WERI-Rb-1 (cell line): Measurements from ENCODE around the gene FURIN.
"Not testable (repeated sequence)": the region's sequence is repeated elsewhere in the genome, so short reads cannot be mapped to it uniquely, and the experiment has no call there.

ENCODE experiments used
- DNase-seq: peaks from one replicate; pipeline ENCODE4 v3.0.0-alpha.2; 2020
- H3K27ac ChIP-seq: fragments of 250-450 bp; sonication (Bioruptor Pico); 2 replicates; pipeline ENCODE4 v1.5.1; 2020; ENCODE audit warnings: mild to moderate bottlenecking, moderate library complexity
- H3K27me3 ChIP-seq: fragments of 250-450 bp; sonication (Bioruptor Pico); 2 replicates; pipeline ENCODE4 v1.5.1; 2021; ENCODE audit warnings: mild to moderate bottlenecking, low read depth, moderate library complexity; ENCODE audit not compliant: insufficient read depth, severe bottlenecking
- H3K36me3 ChIP-seq: fragments of 250-450 bp; sonication (Bioruptor Pico); 2 replicates; pipeline ENCODE4 v1.5.1; 2020; ENCODE audit warnings: mild to moderate bottlenecking, moderate library complexity
- H3K4me3 ChIP-seq: 2 replicates; pipeline ENCODE4 v1.5.1; 2011; ENCODE audit warnings: low read depth, mild to moderate bottlenecking, control low read depth, low read length
- H3K9me3 ChIP-seq: fragments of 250-450 bp; sonication (Bioruptor Pico); 2 replicates; pipeline ENCODE4 v1.5.1; 2021; ENCODE audit warnings: mild to moderate bottlenecking, moderate library complexity; ENCODE audit not compliant: severe bottlenecking
- TF ChIP-seq, protein P1 (sequence below): IDR thresholded peaks from 2 replicates; pipeline ENCODE4 v1.5.1; 2011; ENCODE audit warnings: low read depth, mild to moderate bottlenecking, control low read depth, inconsistent platforms, low read length

FURIN gene

DNA sequence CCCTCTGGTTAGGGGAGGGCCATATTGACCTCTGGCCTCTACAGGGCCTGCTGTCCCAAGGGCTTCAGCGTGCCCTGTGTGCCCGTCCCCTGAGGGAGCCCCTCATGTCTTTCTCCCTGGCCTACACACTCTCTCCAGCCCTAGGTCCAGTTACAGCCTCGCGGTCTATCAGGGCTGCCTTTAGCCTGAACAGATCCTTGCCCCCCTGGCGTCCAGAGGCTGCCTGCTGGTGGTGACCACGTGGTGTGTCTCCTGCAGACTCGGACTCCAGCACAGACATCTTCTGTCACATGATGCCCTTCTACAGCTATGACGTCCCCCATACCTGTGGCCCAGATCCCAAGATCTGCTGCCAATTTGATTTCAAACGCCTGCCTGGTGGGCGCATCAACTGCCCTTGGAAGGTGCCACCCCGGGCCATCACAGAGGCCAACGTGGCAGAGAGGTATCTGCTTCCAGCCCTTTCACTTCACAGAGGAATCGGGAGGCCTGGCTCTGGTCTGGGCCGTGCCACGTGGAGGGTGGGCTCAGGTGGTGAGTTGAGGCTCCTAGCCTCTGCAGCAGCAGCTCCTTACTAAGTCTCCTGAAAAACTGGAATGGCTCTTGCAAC lies 38.8 kb downstream of the FURIN start:
- no peak overlapping the region for H3K27ac ChIP-seq
- no peaks in the 10 kb centered on the region for H3K36me3 ChIP-seq
- H3K9me3 ChIP-seq: no peaks in the 10 kb centered on the region
- peaks cover 44% of the 10 kb centered on the region for H3K27me3 ChIP-seq
- TF ChIP-seq, protein P1, sequence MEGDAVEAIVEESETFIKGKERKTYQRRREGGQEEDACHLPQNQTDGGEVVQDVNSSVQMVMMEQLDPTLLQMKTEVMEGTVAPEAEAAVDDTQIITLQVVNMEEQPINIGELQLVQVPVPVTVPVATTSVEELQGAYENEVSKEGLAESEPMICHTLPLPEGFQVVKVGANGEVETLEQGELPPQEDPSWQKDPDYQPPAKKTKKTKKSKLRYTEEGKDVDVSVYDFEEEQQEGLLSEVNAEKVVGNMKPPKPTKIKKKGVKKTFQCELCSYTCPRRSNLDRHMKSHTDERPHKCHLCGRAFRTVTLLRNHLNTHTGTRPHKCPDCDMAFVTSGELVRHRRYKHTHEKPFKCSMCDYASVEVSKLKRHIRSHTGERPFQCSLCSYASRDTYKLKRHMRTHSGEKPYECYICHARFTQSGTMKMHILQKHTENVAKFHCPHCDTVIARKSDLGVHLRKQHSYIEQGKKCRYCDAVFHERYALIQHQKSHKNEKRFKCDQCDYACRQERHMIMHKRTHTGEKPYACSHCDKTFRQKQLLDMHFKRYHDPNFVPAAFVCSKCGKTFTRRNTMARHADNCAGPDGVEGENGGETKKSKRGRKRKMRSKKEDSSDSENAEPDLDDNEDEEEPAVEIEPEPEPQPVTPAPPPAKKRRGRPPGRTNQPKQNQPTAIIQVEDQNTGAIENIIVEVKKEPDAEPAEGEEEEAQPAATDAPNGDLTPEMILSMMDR: no peak
- no peak for DNase-seq
- no peak overlapping the region for H3K4me3 ChIP-seq

DNA sequence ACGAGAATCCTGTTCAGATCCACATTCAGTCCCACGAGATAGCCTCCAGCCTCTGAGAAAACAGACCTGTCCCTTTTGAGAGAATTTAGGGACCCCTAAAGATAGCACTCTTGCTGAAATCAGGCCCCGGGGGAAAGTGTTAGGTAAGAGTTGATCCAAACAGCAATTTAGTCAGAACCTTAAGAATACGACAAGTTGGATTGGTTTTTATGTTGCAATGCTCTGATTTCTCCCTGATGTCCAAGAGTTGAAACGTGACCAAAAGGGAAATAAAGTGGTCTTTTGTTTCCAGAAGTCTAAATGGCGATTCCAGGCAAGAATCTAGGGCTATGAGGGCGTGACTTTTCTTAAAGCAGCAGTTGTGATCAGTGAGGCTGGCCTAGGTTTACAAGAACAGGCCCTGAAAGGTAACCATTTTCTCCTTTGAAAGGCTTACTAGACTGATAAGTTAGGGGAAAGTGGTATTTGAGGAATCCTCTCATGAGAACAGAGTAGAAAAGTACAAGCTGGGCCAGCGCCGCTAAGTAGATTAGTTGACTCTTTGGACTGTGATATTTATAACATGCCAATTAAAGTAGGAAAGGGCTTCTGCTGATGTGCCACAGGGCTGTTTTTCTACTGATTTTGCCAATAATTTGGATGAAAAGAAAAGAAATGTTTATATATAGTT lies 39.6 kb downstream of the FURIN start:
- H3K4me3 ChIP-seq: no peak overlapping the region
- no peaks in the 10 kb centered on the region for H3K9me3 ChIP-seq
- H3K27me3 ChIP-seq: peaks cover 41% of the 10 kb centered on the region
- H3K36me3 ChIP-seq: no peaks in the 10 kb centered on the region
- TF ChIP-seq, protein P1: no peak
- H3K27ac ChIP-seq: no peak overlapping the region
- DNase-seq: no peak

DNA sequence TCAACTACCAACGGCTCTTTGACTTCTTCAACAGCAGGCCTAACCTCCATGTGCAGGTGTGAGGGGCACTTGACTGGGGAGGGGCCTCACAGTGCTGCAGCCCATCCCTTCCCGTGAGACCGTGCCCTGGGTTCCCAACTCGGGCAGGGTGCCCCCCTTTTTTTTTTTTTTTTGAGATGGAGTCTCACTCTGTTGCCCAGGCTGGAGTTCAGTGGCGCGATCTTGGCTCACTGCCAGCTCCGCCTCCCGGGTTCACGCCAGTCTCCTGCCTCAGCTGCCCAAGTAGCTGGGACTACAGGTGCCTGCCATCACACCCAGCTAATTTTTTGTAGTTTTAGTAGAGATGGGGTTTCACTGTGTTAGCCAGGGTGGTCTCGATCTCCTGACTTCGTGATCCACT lies 41.1 kb downstream of the FURIN start:
- DNase-seq, H3K36me3 ChIP-seq, H3K9me3 ChIP-seq, H3K4me3 ChIP-seq, H3K27ac ChIP-seq: not testable (repeated sequence)
- peaks cover 29% of the 10 kb centered on the region for H3K27me3 ChIP-seq

DNA sequence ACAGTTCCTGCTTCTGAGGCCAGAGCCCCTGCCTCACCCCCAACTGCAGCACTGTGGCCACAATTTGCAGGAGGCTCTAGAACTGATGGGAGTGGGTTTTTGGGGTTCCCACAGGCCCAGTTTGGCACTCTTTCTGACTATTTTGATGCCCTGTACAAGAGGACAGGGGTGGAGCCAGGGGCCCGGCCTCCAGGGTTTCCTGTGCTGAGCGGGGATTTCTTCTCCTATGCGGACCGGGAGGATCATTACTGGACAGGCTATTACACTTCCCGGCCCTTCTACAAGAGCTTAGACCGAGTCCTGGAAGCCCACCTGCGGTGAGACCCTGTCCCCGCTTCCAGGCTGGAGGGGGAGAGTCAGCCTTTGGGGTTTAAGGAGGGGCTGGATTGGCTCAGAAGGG lies 41.6 kb downstream of the FURIN start:
- TF ChIP-seq, protein P1: no peak
- no peak overlapping the region for H3K27ac ChIP-seq
- H3K27me3 ChIP-seq: peaks cover 25% of the 10 kb centered on the region
- no peaks in the 10 kb centered on the region for H3K36me3 ChIP-seq
- no peaks in the 10 kb centered on the region for H3K9me3 ChIP-seq
- no peak for DNase-seq
- no peak overlapping the region for H3K4me3 ChIP-seq

DNA sequence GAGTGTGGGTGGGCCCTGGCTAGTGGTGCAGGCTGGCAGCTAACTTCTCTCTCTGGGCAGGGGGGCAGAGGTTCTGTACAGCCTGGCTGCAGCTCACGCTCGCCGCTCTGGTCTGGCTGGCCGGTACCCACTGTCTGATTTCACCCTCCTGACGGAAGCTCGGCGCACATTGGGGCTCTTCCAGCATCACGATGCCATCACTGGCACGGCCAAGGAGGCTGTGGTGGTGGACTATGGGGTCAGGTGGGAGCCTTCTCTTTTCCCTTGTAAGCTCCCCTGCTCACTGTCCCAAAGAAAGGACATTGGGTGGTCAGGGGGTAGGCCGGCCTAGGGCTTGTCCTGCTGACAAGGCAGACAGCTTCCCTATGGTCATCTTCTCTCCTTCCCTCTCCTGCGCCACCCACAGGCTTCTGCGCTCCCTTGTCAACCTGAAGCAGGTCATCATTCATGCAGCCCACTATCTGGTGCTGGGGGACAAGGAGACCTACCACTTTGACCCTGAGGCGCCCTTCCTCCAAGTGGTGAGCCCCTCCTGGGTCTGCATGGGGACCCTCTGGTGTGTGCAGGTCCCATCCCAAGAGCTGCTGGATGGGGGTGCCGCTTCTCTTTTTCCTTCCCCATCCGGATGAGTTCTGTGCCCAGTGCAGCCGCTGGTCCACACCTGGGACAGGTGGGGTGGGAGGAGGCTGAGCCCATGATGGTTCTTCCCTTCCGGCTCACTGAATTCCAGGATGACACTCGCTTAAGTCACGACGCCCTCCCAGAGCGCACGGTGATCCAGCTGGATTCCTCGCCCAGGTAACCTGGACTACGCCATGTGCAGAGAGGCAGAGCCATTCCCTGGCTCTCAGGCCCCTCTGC lies 42.3 kb downstream of the FURIN start:
- no peak overlapping the region for H3K27ac ChIP-seq
- TF ChIP-seq, protein P1: no peak
- DNase-seq: no peak
- H3K4me3 ChIP-seq: no peak overlapping the region
- H3K9me3 ChIP-seq: no peaks in the 10 kb centered on the region
- no peaks in the 10 kb centered on the region for H3K36me3 ChIP-seq
- peaks cover 21% of the 10 kb centered on the region for H3K27me3 ChIP-seq

DNA sequence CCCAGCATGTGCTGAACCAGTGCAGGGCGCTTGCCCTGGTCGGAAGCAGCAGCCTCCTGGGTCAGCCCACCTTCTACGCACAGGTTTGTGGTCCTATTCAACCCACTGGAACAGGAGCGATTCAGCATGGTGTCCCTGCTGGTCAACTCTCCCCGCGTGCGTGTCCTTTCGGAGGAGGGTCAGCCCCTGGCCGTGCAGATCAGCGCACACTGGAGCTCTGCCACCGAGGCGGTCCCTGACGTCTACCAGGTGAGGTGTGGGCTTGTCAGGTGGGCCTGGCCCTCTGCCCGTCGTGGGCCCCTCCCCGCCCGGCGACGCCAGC lies 42.9 kb downstream of the FURIN start:
- peaks cover 16% of the 10 kb centered on the region for H3K27me3 ChIP-seq
- no peak overlapping the region for H3K27ac ChIP-seq
- H3K4me3 ChIP-seq: no peak overlapping the region
- no peaks in the 10 kb centered on the region for H3K9me3 ChIP-seq
- DNase-seq: no peak
- no peaks in the 10 kb centered on the region for H3K36me3 ChIP-seq
- TF ChIP-seq, protein P1: no peak
